Bone marrow (tissue), 2 donors: ENCODE data around the gene BUD13.
"Not testable (repeated sequence)": the region's sequence is repeated elsewhere in the genome, so short reads cannot be mapped to it uniquely, and the experiment has no call there.

Source experiments
- DNase-seq, 2 donors: peaks; one replicate each; lab custom pipeline; 2025; lab: John Stamatoyannopoulos, UW

The BUD13 gene

GRCh38 chr11:116792144-116792868 is 19.5 kb upstream of the BUD13 start:
- DNase-seq, result no peak

GRCh38 chr11:116791813-116792143 is 19.0 kb upstream of the BUD13 start, which contains the start of gene APOA5:
Gene APOA5, minus strand, starts transcription at chr11:116791879. Its CDS starts 19 bp downstream, at chr11:116791860.
- DNase-seq, result no peak

DNA sequence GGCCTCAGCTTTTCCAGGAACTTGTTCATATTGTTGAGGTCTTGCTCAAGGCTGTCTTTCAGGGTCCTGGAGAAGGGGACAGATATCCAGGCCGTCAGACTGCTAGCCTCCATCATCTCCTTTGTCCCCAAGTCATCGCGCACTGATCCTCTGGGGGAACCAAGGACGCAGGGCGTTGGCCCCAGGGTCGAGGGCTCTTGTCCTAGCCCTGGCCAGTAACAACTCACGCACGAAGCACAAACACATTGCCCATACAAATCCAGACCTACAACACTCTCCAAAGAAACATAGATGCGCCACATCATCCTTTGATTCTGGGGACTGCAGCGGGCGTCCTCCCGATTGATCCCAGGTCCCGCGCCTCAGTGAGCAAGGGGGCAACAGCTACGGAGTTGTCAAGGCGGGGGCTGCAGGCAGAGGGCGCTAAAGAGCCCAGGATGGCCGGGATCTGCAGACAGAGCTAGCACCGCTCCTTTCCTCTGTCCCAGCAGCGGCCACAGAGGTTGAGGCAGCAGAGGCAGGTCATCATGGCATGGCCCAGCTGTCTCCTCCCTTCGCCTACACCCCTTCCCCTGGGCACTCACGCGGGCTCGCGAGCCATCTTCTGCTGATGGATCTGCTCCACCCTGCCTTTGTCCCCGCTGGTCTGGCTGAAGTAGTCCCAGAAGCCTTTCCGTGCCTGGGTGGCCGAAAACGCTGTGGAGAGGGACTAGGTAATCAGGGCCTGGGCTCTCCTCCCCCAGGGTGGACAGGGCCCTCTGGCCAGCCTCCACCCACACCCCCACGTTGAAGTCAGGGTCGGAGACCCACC is 18.4 kb upstream of the BUD13 start:
- DNase-seq, result peak; percentile 47 to 48

GRCh38 chr11:116790167-116791001 is 17.6 kb upstream of the BUD13 start:
- DNase-seq, result no peak

GRCh38 chr11:116788975-116789374 is 16.2 kb upstream of the BUD13 start:
- no peak for DNase-seq

- no peak for DNase-seq
Measured at GRCh38 chr11:116788534-116788933, 15.7 kb upstream of the BUD13 start.

- DNase-seq, result peak; percentile 73 to 83
Measured at GRCh38 chr11:116787786-116788486, 15.1 kb upstream of the BUD13 start, which contains the start of gene ZPR1. Gene ZPR1, minus strand, starts transcription at chr11:116788023. Its CDS starts 33 bp downstream, at chr11:116787990.

GRCh38 chr11:116787436-116787785 is 14.6 kb upstream of the BUD13 start:
- DNase-seq, result no peak

GRCh38 chr11:116786966-116787365 is 14.2 kb upstream of the BUD13 start:
- no peak for DNase-seq

- DNase-seq, result no peak
Measured at GRCh38 chr11:116786326-116786725, 13.5 kb upstream of the BUD13 start.

DNA sequence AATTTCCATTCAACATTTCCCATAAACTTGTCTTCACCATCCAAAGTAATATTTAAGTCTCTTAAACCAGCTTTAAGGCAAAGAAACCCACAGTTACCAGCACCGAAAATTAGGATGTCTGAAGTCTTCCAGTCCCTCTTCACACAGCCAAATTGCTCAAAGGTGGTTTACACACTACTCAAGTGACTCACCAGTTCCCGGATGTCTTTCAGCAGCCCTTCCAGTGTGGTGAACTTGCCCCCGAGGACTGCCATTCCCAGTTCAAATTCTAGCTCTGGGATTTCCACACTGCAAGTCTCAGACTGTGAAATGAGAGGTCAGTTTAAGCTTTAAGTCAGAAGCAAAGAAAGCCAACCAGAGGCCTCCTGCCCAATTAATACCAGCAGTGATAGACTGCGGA is 9.9 kb upstream of the BUD13 start:
- DNase-seq, result no peak

GRCh38 chr11:116778556-116778955 is 5.8 kb upstream of the BUD13 start:
- no peak for DNase-seq

- DNase-seq, result no peak
Measured at GRCh38 chr11:116777056-116777455, 4.3 kb upstream of the BUD13 start.

DNA sequence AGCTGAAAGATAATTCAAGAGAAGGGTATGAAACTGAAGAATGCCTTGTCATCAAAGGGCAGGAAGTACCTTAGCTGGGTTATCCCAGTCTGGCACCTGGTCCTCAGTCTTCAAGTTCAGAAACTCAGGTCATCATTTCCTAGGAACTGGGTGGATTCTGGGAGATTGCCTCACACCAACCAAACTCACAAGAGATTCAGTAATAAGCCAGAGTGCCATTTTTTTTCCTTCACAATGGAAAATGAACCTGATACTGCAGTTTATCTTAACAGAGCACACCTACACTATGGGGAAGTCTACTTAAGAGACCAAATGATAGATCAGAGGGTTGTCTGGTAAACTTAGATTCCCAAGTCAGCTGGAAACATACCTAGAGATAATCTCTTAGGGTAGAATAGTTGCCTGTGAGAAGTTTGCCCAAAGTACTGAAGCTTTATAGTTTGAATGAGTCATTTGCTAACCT is 3.8 kb upstream of the BUD13 start:
- no peak for DNase-seq

- DNase-seq, result no peak
Measured at GRCh38 chr11:116775975-116776374, 3.2 kb upstream of the BUD13 start.

DNA sequence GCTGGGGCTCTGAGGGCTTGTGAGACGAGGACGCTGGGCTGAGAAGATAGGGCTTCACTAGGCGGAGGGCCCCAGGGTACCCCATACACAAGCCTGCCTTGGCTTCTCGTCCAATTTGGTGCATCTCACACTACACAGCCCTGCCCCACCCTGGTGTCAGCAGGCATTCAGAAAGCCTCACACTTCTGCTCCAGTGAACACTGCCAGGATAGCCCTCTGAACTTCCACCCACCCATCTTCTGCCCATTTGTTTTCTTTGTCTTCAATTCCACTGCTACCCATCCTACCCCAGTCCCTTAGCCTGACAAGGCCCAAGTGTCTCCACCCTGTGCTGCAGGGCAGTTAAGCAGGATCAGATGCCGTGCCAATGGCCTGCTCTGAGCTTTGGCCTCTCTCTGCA is 1.9 kb upstream of the BUD13 start:
- DNase-seq, result no peak

GRCh38 chr11:116773203-116774097 is 663 bp upstream of the BUD13 start:
- DNase-seq, result no peak

- DNase-seq, result no peak
Measured at GRCh38 chr11:116771935-116772334, 852 bp downstream of the BUD13 start.

- DNase-seq, result no peak
Measured at GRCh38 chr11:116762132-116762531, 10.7 kb downstream of the BUD13 start.

DNA sequence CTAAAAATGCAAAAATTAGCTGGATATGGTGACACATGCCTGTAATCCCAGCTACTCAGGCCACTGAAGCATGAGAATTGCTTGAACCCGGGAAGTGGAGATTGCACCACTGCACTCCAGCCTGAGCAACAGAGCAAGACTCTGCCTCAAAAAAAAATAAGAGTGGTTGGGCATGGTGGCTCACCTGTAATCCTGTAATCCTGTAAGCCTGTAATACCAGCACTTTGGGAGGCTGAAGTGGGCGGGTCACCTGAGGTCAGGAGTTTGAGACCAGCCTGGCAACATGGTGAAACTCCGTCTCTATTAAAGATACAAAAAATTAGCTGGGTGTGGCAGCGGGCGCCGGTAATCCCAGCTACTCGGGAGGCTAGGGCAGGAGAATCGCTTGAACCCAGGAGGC is 16.7 kb downstream of the BUD13 start:
- not testable (repeated sequence) for DNase-seq
